COLO829 (cell line): ENCODE results near the gene SNAP23.

ENCODE experiments used
- DNase-seq: peaks from one replicate; pipeline ENCODE4 v3.0.0; 2012; ENCODE audit warnings: low spot score

SNAP23 gene

DNA sequence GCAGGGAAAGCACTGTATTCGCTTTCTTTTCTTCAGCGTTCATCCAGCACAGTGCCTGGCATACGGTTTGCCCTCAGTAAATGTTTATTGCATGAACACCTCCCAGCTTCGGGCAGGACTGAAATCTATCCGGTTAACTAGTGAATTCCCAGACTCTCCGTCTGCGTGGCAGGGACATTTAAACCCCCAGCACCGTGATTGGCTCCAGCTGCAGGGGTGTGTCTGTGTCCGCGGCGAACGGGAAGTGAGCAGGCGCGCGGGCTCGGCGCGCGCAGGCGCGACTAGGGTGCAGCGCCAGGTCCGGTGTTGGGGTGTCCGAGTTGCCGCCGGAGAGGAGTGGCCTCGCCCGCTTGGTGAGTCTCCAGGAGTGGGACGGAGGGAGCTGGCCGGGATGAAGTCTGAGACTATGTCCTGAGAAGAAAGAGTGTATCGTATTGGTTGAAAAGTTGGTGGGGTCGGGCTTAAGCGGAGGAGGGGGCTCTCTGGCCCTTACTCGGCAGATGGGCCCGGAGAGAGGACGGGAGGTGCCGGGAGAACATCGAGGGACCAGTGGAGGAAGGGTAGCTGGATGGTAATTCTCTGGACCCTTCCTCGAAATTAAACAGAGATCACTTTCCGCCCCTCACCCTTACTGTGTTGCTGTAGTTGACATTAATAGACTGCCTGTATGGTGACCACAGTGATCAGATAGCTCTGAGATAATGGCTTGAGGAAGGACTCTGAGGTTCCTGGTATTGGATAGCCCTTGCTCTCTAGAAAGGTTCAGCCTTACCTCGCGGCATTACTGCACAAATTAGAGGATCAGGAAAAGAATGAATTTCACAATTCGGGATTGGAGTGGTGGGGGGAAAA lies at the start of gene SNAP23:
Gene SNAP23 (plus strand): TSS at position 274 of the 852 bp plus-strand sequence. CDS start 16,213 bp downstream, outside the sequence.
- DNase-seq: peak; percentile 86

GRCh38 chr15:42447599-42447998 lies 47.8 kb upstream of the SNAP23 start:
- DNase-seq: no peak

- DNase-seq: no peak
Observed at GRCh38 chr15:42448281-42448680, 47.2 kb upstream of the SNAP23 start.

DNA sequence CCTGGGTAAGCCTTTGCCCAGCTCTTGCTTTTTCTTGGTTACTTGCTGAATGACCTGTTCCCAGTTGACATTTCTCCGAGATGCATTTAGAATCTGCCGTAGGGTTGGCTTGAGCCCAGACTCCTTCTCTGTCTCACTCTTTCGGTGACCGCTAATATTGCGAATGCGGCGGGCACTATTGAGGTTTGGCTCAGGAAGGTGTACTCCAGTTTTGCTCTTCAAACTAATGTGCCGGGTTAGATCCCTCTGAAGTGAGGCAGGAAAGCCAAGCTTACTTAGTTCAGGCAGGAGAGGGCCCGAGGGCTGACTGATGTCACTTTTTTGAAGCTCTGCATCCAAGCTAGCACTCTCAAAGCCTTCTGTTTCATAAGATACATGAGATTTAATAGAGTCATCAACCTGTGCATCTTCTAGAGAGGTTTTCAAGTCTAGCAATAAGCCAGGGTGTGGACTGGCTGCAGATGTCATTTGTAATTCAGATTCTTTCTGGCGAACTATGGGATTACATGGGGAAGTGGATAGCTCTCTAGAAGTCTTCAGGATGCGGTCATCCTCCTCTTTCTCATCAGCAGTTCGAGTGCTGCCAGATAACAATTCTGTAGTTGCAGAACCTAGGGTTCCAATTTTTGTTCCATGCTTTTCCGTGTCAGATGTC lies 45.5 kb upstream of the SNAP23 start:
- no peak for DNase-seq

GRCh38 chr15:42450425-42450790 lies 45.0 kb upstream of the SNAP23 start:
- no peak for DNase-seq

- no peak for DNase-seq
Observed at GRCh38 chr15:42453826-42454225, 41.6 kb upstream of the SNAP23 start.

- DNase-seq: no peak
Observed at GRCh38 chr15:42456531-42456930, 38.9 kb upstream of the SNAP23 start.

DNA sequence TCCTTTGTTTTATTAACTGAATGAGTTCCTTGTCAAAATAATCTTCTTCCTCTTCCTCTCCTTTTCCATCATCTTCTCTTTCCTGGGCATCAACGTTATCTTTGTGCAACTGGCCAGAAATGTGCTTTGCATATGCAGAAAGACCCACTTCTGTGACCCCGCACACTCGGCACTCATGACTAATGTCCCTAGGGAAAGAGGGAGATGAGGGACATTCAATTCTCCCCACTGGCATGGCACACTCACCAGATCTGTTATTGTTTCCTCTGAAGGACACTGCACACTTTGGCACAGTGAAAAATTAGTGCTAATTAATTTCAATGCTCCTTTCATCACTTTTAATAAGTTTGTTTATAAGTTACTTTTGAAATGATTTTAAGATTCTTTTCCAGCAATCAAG lies 38.5 kb upstream of the SNAP23 start:
- no peak for DNase-seq

GRCh38 chr15:42457445-42458442 lies 37.7 kb upstream of the SNAP23 start:
- DNase-seq: peak; percentile 70

GRCh38 chr15:42461261-42461660 lies 34.2 kb upstream of the SNAP23 start:
- DNase-seq: peak; percentile 25

GRCh38 chr15:42465520-42466259 lies 29.7 kb upstream of the SNAP23 start:
- DNase-seq: no peak

- no peak for DNase-seq
Observed at GRCh38 chr15:42471002-42471401, 24.4 kb upstream of the SNAP23 start.

GRCh38 chr15:42474827-42475226 lies 20.6 kb upstream of the SNAP23 start:
- no peak for DNase-seq

DNA sequence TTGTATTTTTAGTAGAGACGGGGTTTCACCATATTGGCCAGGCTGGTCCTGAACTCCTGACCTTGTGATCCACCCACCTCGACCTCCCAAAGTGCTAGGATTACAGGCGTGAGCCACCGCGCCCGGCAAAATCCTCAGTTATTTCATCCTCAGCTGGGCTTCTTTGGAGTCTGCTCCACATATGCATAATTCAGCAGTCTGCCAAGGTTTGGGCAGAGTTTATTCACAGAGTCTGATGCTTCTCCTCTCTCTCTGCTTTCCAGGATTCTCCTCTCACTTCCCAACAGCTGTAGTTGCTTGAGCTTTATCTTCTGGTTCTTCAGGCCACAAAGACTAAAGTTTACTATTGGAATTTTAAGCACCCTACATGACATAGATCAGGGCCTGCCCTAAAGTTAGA lies 12.7 kb upstream of the SNAP23 start:
- no peak for DNase-seq

DNA sequence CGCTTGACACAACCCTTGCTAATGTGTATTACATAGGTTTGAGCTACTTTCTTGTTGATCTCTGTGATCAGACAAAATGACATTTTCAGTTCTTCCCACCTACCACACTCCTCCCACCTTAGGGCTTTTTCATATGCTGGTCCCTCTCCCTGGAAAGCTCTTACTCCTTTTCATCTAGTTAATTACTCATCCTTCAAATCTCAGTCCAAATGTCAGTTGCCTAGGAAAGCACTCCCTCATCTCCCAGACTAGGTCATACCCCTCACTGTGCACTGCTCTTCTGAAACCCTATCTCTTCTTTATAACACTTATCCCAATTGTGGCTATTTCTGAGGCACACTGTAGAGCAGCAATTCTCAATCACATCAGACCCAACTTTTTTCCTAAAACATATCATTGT lies 11.8 kb upstream of the SNAP23 start:
- DNase-seq: no peak

DNA sequence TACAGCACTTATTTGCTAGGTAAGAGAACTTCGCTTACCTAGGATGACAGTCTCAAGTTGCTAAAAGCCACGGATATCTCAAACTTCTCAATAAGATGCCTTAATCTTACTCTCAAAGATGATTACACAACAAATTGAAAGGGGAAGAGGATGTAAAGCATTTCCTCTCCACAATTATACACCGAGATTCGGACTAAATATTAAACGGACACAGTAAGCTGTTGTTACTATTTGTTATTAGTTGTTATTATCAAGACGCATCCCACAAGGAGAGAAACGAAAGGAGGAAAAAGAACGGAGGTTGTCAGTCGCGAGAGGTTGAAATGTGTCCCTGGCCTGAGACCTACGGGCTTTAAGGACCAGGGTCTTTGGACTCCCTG lies 5.2 kb upstream of the SNAP23 start:
- no peak for DNase-seq

GRCh38 chr15:42490671-42491538 lies 4.5 kb upstream of the SNAP23 start, which contains the start of gene ZNF106:
ZNF106 (minus strand) TSS chr15:42491141; CDS start chr15:42472289, 18,852 bp downstream.
- DNase-seq: peak; percentile 83

DNA sequence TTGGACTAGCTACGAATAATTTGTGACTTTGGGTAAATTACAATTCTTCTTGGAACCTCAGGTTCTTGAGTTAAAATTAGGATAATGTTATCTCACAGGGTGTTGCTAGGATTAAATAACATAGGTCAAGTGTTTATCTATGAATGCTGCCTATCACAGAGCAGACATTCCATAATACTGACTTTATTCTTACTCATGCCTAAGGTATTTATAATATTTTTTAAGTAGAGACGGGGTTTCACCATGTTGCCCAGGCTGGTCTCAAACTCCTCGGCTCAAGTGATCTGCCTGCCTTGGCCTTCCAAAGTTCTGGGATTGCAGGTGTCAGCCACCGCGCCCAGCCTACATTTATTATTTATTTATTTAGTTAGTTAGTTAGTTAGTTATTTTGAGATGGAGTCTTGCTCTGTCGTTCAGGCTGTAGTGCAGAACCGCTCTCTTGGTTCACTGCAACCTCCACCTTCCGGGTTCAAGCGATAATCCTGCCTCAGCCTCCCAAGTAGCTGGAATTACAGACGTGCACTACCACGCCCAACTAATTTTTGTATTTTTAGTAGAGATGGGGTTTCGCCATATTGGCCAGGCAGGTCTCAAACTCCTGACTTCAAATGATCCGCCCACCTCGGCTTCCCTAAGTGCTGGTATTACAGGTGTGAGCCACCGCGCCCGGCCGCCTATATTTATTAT lies 3.8 kb upstream of the SNAP23 start:
- DNase-seq: peak; percentile 52

DNA sequence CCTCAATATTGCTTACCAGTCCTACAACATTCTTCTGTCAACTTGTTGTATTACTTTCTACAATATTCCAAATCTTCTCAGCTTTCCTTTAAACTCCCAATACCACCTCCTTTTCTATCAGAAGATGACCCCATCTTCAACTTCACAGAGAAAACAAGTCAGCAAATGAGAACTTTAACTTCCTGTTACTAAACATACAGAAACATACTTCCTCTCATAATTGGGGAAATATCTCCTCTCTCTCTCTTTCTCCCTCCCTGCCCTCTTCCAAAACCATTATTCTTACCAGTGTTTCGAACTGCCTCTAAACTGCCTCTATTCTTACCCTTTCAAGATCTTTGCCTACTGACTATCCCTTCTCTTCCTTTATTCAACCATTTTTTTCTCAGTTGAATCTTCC lies 1.8 kb upstream of the SNAP23 start:
- DNase-seq: no peak

- DNase-seq: peak; percentile 48
Observed at GRCh38 chr15:42494998-42495360, 455 bp upstream of the SNAP23 start.
